ENCODE measurements around the gene AATF.
"Not testable (repeated sequence)": the region's sequence is repeated elsewhere in the genome, so short reads cannot be mapped to it uniquely, and the experiment has no call there.

AATF gene

DNA sequence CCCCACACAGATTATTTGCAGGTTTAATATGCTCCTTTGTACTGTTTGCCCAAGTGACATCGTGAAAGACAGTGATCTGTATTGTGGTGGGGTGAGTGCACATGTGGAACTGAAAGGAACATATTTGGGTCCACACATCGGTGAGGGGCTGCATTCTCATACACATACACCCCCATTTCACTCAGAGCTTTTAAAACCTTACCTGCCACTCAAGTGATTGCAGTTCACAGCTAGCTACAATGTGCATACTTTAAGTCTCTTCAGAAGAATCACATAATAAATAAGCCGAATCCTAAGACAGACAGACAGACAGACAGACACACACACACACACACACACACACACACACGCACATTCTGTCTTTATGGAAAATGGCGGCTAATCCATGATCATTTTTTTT, 102.6 kb downstream of the AATF start:
- no peak for DNase-seq

GRCh38 chr17:37051833-37052232, 103.1 kb downstream of the AATF start:
- DNase-seq, result no peak

DNA sequence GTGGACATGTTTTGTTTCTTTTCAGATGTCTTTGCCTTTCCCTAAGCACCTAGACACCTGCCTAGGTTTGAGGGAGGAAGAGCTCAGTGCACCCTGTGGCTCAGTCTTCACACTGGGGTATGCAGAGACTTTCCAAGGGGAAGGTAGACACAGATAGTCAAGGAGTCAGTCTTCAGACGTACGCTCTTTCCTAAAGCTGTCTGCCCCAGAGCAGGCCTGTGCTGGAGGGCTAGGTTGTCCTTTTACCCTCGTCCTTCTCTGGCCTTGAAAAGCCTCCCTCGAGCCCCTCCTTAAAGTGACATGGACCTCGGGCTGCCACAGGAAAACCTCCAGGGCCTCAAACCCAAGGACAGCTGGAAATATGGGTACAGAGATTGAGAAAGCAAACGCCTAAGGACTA, 103.7 kb downstream of the AATF start:
- DNase-seq, result no peak

DNA sequence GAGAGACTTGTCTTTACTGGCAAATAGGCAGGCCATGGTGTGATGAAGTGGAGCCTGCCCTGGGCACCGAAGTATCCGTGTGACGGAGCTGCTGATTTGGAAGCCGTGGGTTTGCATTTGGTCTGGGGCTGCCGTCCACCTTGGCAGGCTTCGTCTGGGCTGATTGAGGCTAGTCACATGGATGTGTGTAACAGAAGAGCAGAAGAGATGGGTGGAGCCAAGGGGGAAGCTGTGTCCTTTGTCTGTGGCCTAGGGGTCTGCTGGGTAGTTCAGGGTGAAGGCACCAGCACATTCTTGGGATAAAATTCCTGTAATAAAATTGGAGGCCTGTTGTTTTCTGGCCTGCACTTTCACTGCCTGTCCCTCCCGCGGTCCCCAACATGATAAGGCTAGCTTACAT, 106.1 kb downstream of the AATF start:
- DNase-seq, result no peak

DNA sequence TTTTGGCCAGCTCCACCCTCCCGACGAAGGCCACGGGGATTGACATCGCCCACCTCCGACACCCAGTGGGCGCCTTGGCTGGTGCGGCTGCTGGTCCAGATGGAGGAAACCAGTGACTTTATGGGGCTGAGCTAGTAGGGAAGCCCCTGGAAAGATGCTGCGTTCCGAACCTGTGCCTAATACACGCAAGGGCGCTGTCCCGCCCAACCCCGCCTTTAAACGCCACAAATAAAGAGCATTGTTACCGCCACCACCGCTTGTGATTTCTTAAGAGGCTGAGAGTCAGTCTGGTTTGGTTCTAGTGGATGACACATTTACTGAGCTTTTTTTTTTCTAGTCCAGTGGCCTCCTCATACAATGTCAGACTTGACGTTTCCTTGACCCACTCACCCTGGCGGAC, 107.9 kb downstream of the AATF start:
- no peak for DNase-seq

- DNase-seq, result no peak
These were observed 110.7 kb downstream of the AATF start for GRCh38 chr17:37059493-37059892.

GRCh38 chr17:37060094-37060493, 111.3 kb downstream of the AATF start:
- no peak for DNase-seq

- DNase-seq, result no peak
These were observed 112.2 kb downstream of the AATF start for GRCh38 chr17:37060928-37061327.

DNA sequence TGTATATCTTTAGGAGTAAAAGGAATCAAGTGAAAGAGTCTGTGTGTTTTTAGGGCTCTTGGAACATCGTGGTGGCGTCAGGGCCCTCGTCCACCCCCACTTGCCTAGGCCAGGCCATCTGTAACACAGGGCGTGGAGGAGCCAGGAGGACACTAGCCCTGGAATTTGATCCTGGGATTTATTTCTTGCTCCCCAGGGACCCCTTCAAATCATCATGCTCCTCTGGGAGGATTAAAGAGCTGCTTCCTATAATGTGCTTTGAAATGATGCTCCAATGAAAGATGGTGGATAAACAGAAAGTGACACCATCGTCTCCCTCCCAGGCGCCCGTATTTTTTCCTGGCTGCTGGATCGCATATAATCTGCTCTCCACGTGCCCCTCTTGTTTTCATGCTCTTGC, 113.3 kb downstream of the AATF start:
- no peak for DNase-seq

DNA sequence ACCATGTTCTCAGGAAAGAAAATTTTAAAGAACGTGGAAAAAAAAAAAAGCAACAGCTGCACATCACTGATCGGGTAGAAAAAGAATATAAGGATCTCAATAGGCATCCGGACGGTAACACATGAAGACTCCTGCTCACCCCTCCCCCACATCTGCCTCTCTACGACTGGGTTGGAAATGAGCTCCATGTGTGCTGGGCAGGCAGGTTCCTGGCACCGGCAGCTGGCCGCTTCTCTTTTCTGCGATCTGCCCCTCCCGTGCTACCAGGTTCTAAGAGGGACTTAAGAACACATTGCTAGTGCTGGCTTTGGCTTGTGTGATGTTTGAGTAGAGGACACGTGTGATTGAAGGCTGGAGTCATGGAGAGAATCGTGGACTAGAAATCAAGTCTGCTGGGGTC, 115.5 kb downstream of the AATF start:
- no peak for DNase-seq

DNA sequence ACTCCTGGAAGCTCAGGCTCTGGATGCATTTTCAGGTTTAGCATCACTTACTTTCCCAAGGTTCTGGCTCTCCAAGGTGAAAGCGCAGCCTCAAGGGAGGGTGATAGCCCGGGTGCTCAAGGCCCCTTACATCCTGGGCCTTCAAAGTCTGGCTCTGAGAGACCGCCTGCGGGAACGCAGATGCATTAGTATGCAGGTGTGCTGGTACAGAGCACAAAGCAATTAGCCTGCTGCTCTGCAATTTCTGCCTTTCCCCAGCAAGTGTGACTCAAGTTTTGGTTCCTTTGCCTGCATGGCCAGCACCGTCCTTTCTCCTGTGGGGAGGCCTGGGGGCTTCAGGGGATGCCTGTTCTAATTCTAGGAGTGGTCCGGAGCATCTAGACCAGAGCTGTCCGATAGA, 116.2 kb downstream of the AATF start:
- no peak for DNase-seq

DNA sequence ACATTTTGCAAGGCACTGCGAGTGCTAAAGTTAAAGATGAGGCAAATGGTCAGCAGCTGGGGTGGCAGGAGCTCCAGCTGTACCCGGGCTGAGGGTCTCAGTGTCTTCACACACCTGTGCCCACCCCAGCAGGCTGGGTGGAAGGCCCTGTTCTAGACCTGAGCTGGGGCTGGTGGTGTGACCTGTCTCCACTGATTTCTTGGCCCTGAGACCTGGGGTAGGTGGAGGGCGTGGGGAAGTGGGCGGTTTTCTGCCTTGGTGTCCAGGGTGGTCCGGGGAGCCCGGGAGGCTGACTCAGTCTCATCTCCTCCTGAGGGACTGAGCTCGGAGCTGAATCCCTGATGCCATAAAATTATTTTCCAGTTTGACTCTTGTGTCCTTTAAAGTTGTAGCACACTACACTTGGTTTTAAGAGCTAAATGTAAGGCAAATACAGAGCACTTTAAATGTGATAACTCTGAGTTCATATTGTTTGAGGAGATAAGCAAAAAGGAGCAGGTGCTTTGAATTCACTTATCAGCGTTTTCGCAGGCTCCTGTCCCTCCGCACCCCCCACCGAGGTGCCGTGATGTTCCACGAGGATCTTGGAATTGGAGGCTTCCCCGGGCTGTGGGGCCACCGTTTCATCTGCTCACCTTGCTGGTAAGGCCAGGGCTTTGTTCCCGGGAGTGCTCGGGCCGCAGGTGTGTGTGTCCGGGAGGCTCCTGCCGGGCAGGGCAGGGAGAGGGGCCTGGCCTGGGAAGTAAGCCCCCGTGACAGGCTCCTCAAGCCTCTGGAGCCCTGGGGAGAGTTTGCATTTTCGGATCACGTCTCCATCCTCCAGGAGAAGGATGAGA, 117.0 kb downstream of the AATF start:
- DNase-seq, result no peak

- no peak for DNase-seq
These were observed 117.8 kb downstream of the AATF start for GRCh38 chr17:37066322-37067255.

GRCh38 chr17:37067555-37068111, 118.9 kb downstream of the AATF start:
- DNase-seq, result no peak

DNA sequence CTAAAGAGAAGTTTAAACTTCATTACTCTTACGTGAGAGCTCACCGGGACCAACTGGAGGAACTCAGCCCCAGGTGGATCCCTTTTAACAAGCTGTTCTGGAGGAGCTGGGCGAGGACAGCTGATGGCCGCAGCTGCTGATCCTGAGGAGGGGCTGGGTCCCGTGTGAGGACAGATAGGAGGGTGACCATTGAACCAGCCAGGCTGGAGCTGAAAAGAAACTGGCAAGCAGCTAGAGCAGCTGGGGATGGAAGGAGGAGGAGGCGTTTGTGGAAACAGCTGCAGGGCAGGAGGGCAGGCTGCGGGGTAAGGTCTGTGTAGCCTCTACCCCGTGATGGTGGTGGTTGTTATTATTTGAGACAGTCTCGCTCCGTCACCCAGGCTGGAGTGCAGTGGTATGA, 119.5 kb downstream of the AATF start:
- DNase-seq, result no peak

DNA sequence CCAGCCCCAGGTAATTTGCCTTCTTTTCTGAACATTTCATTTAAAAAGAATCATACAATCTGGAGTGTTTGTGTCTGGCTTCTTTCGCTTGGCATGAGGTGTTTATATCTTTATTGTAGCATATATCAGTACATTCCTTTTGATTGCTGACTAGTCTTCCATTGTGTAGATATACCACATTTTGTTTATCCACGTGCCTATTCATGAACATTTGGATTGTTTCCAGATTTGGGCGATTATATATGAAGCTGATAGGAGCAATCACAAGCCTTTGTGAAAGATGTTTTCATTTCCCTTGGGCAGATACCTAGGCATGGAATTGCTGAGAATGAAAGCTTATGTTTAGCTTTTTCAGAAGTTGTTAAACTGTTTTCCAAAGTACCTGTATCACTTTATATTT, 120.3 kb downstream of the AATF start:
- DNase-seq, result no peak

DNA sequence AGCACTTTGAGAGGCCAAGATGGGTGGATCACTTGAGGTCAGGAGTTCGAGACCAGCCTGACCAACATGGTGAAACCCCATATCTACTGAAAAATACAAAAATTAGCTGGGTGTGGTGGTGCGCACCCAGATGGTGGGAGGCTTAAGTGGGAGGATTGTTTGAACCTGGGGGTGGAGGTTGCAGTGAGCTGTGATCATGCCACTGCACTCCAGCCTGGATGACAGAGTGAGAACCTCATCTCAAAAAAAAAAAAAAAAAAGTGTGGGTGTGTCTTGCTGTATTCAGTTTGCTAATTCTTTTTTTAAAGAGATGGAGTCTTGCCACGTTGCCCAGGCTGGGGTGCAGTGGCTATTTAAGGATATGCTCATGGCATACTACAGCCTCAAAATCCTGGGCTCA, 124.7 kb downstream of the AATF start:
- not testable (repeated sequence) for DNase-seq

DNA sequence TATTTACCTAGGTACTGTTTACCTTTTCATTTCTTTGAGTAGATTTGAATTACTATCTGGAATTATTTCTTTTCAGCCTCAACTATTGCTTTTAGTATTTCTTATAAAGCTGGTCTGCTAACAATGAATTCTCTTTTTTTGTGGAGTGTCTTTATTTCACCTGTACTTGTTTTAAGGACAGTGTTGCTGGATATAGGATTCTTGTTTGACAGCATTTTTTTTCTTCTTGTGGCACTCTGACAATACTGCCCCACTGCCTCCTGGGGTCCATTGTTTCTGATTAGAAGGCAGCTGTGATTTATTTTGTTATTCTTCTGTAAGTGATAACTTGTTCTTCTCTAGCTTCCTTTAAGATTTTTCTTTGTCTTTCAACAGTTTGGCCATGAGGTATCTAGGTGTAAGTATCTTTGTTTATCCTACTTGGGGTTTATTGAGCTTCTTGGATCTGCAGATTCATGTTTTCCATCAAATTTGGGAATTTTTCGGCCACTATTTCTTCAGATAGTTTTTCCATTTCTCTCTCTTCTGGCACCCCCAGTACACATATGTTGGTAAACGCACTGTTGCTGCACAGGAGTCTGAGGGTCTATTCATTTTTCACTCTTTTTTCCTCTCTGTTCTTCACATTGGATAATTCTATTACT, 130.4 kb downstream of the AATF start:
- no peak for DNase-seq

DNA sequence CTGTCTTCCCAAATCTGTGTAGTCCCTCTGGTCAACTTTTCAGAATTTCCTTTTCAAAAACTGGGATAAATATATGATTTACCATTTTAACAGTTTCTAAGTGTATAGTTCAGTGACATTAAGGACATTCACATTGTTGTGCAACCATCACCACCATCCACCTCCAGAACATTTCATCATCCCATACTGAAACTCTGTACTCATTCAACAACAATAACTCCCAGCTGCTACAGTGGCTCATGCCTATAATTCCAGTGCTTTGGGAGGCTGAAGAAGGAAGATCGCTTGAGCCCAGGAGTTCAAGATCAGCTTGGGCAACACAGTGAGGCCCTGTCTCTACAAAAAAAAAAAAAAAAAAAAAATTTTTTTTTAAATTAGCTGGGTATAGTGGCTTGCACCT, 131.0 kb downstream of the AATF start:
- no peak for DNase-seq

- no peak for DNase-seq
These were observed 132.5 kb downstream of the AATF start for GRCh38 chr17:37081287-37081686.

DNA sequence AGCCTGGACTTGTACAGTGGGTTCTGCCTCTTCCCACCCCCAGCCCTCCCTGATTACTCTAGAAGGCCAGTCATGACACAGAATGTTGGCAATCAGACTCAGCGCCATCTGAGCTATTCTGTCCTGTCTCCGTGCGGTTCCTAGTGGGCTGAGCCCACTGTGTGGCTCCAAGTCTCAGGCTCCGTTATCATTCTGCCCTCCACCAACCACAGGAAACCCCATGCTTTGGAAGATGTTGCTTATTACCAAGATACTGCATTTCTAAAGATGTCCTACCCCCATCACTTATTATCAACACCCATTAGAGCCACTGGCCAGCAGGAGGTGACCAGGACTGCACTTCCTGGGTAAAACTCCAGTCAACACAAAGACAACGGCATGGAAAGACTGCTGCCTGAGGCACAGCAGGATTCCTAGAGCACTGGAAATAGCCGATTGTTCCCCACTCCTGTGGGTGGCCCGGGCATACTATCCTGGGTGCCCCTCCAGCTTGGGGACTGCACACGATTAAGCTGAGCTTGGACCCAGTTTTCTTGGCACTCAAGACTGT, 133.6 kb downstream of the AATF start:
- DNase-seq, result no peak

DNA sequence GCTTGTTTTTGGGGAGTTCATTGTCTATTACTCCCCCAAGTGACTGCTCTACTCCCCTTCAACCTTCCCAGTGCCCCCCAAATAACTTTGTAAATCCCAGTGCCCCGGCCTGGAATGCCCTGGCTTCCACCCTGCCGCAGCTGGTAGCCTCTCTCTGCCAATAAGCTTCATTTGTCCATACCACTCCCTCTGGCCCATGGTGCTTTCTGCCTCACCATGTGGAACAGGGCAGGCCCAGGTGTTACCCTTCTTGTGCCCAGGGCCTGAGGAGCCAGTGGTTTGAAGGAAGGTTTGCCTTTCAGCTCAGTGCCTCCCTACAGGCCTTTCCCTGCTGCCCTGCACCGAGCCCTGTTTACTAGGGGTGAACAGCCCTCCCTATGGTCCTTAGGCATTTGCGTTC, 134.2 kb downstream of the AATF start:
- DNase-seq, result no peak

DNA sequence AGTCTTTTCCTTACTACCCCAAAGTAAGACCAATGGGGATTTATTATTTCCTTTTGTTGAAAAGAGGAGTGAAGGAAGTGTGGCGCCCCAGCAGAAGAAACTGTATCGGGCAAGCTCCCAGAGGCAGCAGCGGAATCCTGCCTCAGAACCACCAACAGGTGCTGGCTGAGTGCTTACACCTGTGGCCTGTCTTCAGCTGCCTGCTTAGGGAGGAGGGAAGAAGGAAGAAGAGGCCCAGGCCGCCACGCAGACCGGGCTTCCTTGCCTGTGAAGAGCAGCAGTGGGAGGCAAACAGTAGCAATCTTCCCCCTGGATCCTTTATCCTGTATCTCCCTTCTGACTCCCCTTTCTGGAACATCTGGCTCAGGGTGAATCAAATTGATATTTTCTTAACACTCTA, 134.7 kb downstream of the AATF start:
- DNase-seq, result no peak
